Parathyroid adenoma (tissue), 2 donors: ENCODE measurements around the gene ATXN7.
A peak's percentile ranks its signal among the peaks of the same experiment; 100 is the strongest.

Experiments used
- H2AFZ ChIP-seq: fragments of 300-600 bp; sonication (generic); one replicate; pipeline ENCODE4 v1.7.0; 2017; ENCODE audit warnings: antibody characterized with exemption, mild to moderate bottlenecking
- H3K27ac ChIP-seq: fragments of 300-600 bp; sonication (generic); one replicate; pipeline ENCODE4 v1.7.0; 2017
- H3K27me3 ChIP-seq: fragments of 300-600 bp; sonication (generic); one replicate; pipeline ENCODE4 v1.7.0; 2017; ENCODE audit warnings: low read length; ENCODE audit not compliant: control insufficient read depth, insufficient read depth
- H3K36me3 ChIP-seq: fragments of 300-600 bp; sonication (generic); one replicate; pipeline ENCODE4 v1.7.0; 2017; ENCODE audit warnings: low read length; ENCODE audit not compliant: control insufficient read depth, insufficient read depth
- H3K4me1 ChIP-seq: fragments of 300-600 bp; sonication (generic); one replicate; pipeline ENCODE4 v1.7.0; 2017; ENCODE audit warnings: control low read depth
- H3K4me2 ChIP-seq: fragments of 300-600 bp; sonication (generic); one replicate; pipeline ENCODE4 v1.7.0; 2017; ENCODE audit warnings: low read length
- H3K4me3 ChIP-seq: fragments of 300-600 bp; sonication (generic); one replicate; pipeline ENCODE4 v1.7.0; 2017; ENCODE audit warnings: low read depth, low read length
- H3K79me2 ChIP-seq: fragments of 300-600 bp; sonication (generic); one replicate; pipeline ENCODE4 v1.7.0; 2017; ENCODE audit warnings: control low read depth
- H3K9ac ChIP-seq: fragments of 300-600 bp; sonication (generic); one replicate; pipeline ENCODE4 v1.7.0; 2017; ENCODE audit warnings: mild to moderate bottlenecking
- H3K9me3 ChIP-seq: fragments of 300-600 bp; sonication (generic); one replicate; pipeline ENCODE4 v1.7.0; 2017; ENCODE audit warnings: low read length; ENCODE audit not compliant: control insufficient read depth
- TF ChIP-seq, protein P1 (sequence below): fragments of 300-600 bp; sonication (generic); IDR thresholded peaks from one replicate; pipeline ENCODE4 v1.7.0; 2017; ENCODE audit warnings: antibody characterized with exemption, mild to moderate bottlenecking
- donor health status: primary hyperparathyroidism.

ATXN7 gene, protein sequence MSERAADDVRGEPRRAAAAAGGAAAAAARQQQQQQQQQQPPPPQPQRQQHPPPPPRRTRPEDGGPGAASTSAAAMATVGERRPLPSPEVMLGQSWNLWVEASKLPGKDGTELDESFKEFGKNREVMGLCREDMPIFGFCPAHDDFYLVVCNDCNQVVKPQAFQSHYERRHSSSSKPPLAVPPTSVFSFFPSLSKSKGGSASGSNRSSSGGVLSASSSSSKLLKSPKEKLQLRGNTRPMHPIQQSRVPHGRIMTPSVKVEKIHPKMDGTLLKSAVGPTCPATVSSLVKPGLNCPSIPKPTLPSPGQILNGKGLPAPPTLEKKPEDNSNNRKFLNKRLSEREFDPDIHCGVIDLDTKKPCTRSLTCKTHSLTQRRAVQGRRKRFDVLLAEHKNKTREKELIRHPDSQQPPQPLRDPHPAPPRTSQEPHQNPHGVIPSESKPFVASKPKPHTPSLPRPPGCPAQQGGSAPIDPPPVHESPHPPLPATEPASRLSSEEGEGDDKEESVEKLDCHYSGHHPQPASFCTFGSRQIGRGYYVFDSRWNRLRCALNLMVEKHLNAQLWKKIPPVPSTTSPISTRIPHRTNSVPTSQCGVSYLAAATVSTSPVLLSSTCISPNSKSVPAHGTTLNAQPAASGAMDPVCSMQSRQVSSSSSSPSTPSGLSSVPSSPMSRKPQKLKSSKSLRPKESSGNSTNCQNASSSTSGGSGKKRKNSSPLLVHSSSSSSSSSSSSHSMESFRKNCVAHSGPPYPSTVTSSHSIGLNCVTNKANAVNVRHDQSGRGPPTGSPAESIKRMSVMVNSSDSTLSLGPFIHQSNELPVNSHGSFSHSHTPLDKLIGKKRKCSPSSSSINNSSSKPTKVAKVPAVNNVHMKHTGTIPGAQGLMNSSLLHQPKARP

GRCh38 chr3:63863150-63864007 is at the start of gene ATXN7, which contains the start of gene THOC7:
TSS of gene ATXN7 (plus strand) at chr3:63863867. CDS start at chr3:63912599, 48,732 bp downstream.
TSS of gene THOC7 (minus strand) at chr3:63863805. CDS start at chr3:63863790, 15 bp downstream.
- H3K9me3 ChIP-seq, result no peaks in the 10 kb centered on the region
- peak within 1 kb of the TSS; percentile 99 for H2AFZ ChIP-seq
- H3K4me2 ChIP-seq, result peak within 1 kb of the TSS; percentile 94
- H3K36me3 ChIP-seq, result no peaks in the 10 kb centered on the region
- peak within 1 kb of the TSS; percentile 77 for H3K27ac ChIP-seq
- H3K4me3 ChIP-seq, result peak within 1 kb of the TSS; percentile 95
- H3K4me1 ChIP-seq, result no peaks in the 10 kb centered on the region
- H3K9ac ChIP-seq, result peak within 1 kb of the TSS; percentile 96
- TF ChIP-seq, protein P1, sequence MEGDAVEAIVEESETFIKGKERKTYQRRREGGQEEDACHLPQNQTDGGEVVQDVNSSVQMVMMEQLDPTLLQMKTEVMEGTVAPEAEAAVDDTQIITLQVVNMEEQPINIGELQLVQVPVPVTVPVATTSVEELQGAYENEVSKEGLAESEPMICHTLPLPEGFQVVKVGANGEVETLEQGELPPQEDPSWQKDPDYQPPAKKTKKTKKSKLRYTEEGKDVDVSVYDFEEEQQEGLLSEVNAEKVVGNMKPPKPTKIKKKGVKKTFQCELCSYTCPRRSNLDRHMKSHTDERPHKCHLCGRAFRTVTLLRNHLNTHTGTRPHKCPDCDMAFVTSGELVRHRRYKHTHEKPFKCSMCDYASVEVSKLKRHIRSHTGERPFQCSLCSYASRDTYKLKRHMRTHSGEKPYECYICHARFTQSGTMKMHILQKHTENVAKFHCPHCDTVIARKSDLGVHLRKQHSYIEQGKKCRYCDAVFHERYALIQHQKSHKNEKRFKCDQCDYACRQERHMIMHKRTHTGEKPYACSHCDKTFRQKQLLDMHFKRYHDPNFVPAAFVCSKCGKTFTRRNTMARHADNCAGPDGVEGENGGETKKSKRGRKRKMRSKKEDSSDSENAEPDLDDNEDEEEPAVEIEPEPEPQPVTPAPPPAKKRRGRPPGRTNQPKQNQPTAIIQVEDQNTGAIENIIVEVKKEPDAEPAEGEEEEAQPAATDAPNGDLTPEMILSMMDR, result no peak
- peaks cover 11% of the 10 kb centered on the region for H3K79me2 ChIP-seq
- no peaks in the 10 kb centered on the region for H3K27me3 ChIP-seq

DNA sequence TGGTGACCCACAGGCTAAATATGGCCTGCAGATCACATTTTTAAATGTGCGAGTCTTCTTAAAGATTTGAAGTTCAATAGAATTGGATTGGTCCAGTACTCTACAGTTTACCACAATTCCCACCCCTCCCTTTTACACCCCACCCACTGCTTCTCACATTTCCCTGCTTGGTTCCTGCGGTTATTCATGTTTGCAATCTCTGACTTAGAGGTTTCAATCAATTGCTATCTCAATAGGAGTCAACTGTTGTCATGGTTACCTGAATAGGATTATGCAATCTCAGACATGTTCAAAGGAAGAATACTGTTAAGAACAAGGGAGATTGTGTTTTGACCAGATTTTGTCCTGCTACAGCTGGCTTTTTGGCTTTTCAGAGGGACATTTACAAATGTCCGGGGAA is 49.4 kb upstream of the ATXN7 start:
- no peak overlapping the region for H3K27ac ChIP-seq
- H2AFZ ChIP-seq, result no peak overlapping the region
- H3K9me3 ChIP-seq, result no peaks in the 10 kb centered on the region
- no peak overlapping the region for H3K4me2 ChIP-seq
- no peaks in the 10 kb centered on the region for H3K36me3 ChIP-seq
- H3K9ac ChIP-seq, result no peak overlapping the region
- H3K4me3 ChIP-seq, result no peak overlapping the region
- H3K79me2 ChIP-seq, result no peaks in the 10 kb centered on the region
- no peaks in the 10 kb centered on the region for H3K27me3 ChIP-seq
- H3K4me1 ChIP-seq, result no peaks in the 10 kb centered on the region
- TF ChIP-seq, protein P1, result no peak

DNA sequence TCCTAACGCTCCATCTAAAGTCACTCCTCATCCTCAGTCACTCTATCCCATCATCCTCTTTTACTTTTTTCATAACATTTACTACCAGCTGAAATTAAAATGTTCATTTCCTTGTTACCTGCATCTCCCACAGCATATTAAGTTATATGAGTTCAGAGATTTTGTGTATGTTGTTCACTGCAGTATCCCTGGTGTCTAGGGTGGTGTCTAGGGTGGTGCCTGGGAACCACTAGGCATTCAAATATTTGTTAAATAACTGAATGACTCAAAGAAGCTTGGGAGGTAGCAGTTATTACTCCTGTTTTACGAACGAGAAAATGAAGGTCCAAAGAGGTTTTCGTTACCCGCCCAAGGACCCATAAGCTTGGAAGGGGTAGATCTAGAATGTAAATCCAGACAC is 46.4 kb upstream of the ATXN7 start:
- Histone ChIP-seq H3K4me2 (no peak overlapping the region), H2AFZ (no peak overlapping the region), H3K27me3 (no peaks in the 10 kb centered on the region), H3K79me2 (no peaks in the 10 kb centered on the region), H3K27ac (no peak overlapping the region), H3K9me3 (no peaks in the 10 kb centered on the region), H3K36me3 (no peaks in the 10 kb centered on the region), H3K9ac (no peak overlapping the region), H3K4me1 (no peaks in the 10 kb centered on the region), H3K4me3 (no peak overlapping the region)
- TF ChIP-seq, protein P1, result no peak

DNA sequence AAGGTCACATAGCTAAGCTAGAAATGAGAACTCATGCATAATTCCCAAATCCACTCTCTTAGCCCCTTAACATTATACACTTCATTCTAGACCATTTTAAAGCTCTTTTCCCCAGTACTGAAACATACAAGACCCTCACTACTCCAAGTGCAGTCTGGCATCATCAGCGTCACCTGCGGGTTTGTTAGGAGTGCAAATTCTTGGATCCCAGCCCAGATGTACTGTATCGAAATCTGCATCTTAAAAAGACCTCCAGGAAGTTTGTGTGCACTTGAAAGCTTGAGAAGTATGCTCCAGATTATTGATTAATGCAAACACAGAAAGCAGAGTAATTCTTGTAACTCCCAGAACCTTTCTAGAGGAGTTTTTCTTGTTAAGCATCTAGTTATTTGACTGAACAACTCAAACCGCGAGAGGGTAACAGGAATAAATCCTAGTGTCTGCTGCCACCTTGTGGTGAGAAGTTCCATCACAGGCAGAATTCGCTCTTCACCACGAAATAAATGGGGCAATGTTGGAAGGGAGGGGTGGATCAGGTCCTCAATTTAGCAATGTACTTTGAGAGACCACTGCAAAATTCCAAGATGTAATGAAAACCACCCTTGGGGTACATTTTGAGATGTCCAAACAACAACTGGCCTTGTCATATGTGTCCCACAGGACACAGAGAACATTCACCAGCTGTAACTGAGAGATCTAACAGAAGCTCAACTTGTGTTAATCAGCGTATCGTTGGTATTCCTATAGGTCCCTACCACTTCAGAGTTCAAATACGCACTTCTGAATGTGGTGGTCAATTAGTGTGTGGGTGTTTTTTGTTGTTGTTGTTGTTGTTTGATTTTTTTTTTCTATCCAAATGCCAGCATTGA is 45.2 kb upstream of the ATXN7 start:
- H3K4me2 ChIP-seq, result no peak overlapping the region
- no peak overlapping the region for H3K4me3 ChIP-seq
- TF ChIP-seq, protein P1, result peak; percentile 89

More for the DNA sequence above, 45.2 kb upstream of the ATXN7 start:
- no peaks in the 10 kb centered on the region for H3K79me2 ChIP-seq
- peak overlapping the region; percentile 36 for H2AFZ ChIP-seq
- no peaks in the 10 kb centered on the region for H3K27me3 ChIP-seq
- no peaks in the 10 kb centered on the region for H3K4me1 ChIP-seq
- no peaks in the 10 kb centered on the region for H3K36me3 ChIP-seq
- no peaks in the 10 kb centered on the region for H3K9me3 ChIP-seq
- no peak overlapping the region for H3K27ac ChIP-seq
- H3K9ac ChIP-seq, result no peak overlapping the region
